IMR-90 (cell line): ENCODE measurements around the gene ZNF277. TPM values are rescaled to one million over a fixed set of nuclear protein-coding genes. Genes with fewer than 3 reads are reported as not detected.

ENCODE experiments used
- ATAC-seq: fragments of 200-7000 bp; cut with Tn5 transposase; 2 replicates; pipeline ENCODE4 v1.9.1; 2020; ENCODE audit warnings: low read depth, mild to moderate bottlenecking, moderate library complexity
- BruUV-seq: library from RNA; stranded (reverse); fragments of 400-500 nt; replicated peaks from 2 replicates; lab custom pipeline; 2021; lab: Mats Ljungman, UMichigan
- CTCF ChIA-PET: fragments of 300-600 bp; formaldehyde crosslinking; extraction: SDS; loops from one replicate; lab custom pipeline; 2021; ENCODE audit warnings: antibody characterized with exemption; lab: Yijun Ruan, JAX
- POLR2A ChIA-PET: fragments of 300-600 bp; sonication (Branson Sonifier 250); formaldehyde crosslinking; loops from one replicate; lab custom pipeline; 2022; ENCODE audit warnings: antibody characterized with exemption; ENCODE audit not compliant: unreplicated experiment; lab: Charles Lee
- DNase-seq: peaks from one replicate; pipeline ENCODE4 v3.0.0; 2013
- H2AFZ ChIP-seq: replicated peaks from 2 replicates; pipeline ENCODE3; 2013; ENCODE audit warnings: low read length, mild to moderate bottlenecking; ENCODE audit not compliant: poor library complexity
- H2AK5ac ChIP-seq: 2 replicates; pipeline ENCODE4 v1.6.1; 2013; ENCODE audit warnings: low read depth, low read length, inconsistent platforms
- H2AK9ac ChIP-seq: replicated peaks from 2 replicates; pipeline ENCODE3; 2013; ENCODE audit warnings: mild to moderate bottlenecking, low read depth, low read length, moderate library complexity; ENCODE audit not compliant: poor library complexity
- H2BK120ac ChIP-seq: 2 replicates; pipeline ENCODE4 v1.6.1; 2013; ENCODE audit warnings: low read depth, low read length, inconsistent platforms
- H2BK15ac ChIP-seq: 3 replicates; pipeline ENCODE4 v1.6.1; 2013; ENCODE audit warnings: low read depth, low read length, inconsistent platforms
- H2BK20ac ChIP-seq: 2 replicates; pipeline ENCODE4 v1.6.1; 2013; ENCODE audit warnings: low read depth, mild to moderate bottlenecking, inconsistent platforms, low read length, moderate library complexity
- H2BK5ac ChIP-seq: 2 replicates; pipeline ENCODE4 v1.6.1; 2013; ENCODE audit warnings: mild to moderate bottlenecking, low read depth, low read length, inconsistent platforms; ENCODE audit not compliant: poor library complexity, severe bottlenecking
- H3K14ac ChIP-seq: replicated peaks from 2 replicates; pipeline ENCODE4 v1.6.1; 2013; ENCODE audit warnings: low read depth, low read length, inconsistent platforms
- H3K18ac ChIP-seq: 2 replicates; pipeline ENCODE4 v1.6.1; 2013; ENCODE audit warnings: low read depth, low read length, control low read depth
- H3K23ac ChIP-seq: 2 replicates; pipeline ENCODE4 v1.6.1; 2013; ENCODE audit warnings: low read depth, low read length, inconsistent platforms
- H3K27ac ChIP-seq: 2 replicates; pipeline ENCODE4 v1.5.1; 2013; ENCODE audit warnings: mild to moderate bottlenecking, control low read depth, low read length; ENCODE audit not compliant: insufficient read depth
- H3K27me3 ChIP-seq: 2 replicates; pipeline ENCODE4 v1.6.1; 2013; ENCODE audit warnings: low read length; ENCODE audit not compliant: control insufficient read depth, insufficient read depth
- H3K36me3 ChIP-seq: 2 replicates; pipeline ENCODE4 v1.6.1; 2013; ENCODE audit warnings: low read length, mixed read lengths; ENCODE audit not compliant: control insufficient read depth, insufficient read depth
- H3K4ac ChIP-seq: 2 replicates; pipeline ENCODE4 v1.6.1; 2013; ENCODE audit warnings: low read depth, low read length, inconsistent platforms
- H3K4me1 ChIP-seq: 2 replicates; pipeline ENCODE4 v1.6.1; 2013; ENCODE audit warnings: low read length, mixed read lengths; ENCODE audit not compliant: control insufficient read depth, insufficient read depth
- H3K4me2 ChIP-seq: 2 replicates; pipeline ENCODE4 v1.6.1; 2013; ENCODE audit warnings: low read depth, mild to moderate bottlenecking, control low read depth, low read length, moderate library complexity
- H3K4me3 ChIP-seq: 2 replicates; pipeline ENCODE4 v1.5.1; 2013; ENCODE audit warnings: low read depth, mild to moderate bottlenecking, control low read depth, low read length, moderate library complexity; ENCODE audit not compliant: insufficient read depth
- H3K56ac ChIP-seq: 2 replicates; pipeline ENCODE4 v1.6.1; 2013; ENCODE audit warnings: low read length, inconsistent platforms; ENCODE audit not compliant: insufficient read depth; ENCODE audit errors: extremely low read depth
- H3K79me1 ChIP-seq, 2 experiments: 2 replicates each; pipeline ENCODE4 v1.6.1; 2013; ENCODE audit warnings: low read length in 2 of 2, inconsistent platforms in 1 of 2, low read depth in 1 of 2
- H3K9ac ChIP-seq: 2 replicates; pipeline ENCODE4 v1.6.1; 2013; ENCODE audit warnings: low read depth, low read length, control low read depth
- H3K9me1 ChIP-seq: 2 replicates; pipeline ENCODE4 v1.6.1; 2013; ENCODE audit warnings: low read length, inconsistent platforms; ENCODE audit not compliant: insufficient read depth
- H3K9me3 ChIP-seq: 2 replicates; pipeline ENCODE4 v1.6.1; 2013; ENCODE audit warnings: low read length; ENCODE audit not compliant: control insufficient read depth, insufficient read depth
- H4K20me1 ChIP-seq: 2 replicates; pipeline ENCODE4 v1.6.1; 2013; ENCODE audit warnings: low read length, inconsistent platforms; ENCODE audit not compliant: insufficient read depth
- H4K5ac ChIP-seq: 2 replicates; pipeline ENCODE4 v1.6.1; 2013; ENCODE audit warnings: mild to moderate bottlenecking, low read depth, low read length, control low read depth
- H4K8ac ChIP-seq, 2 experiments: 2 replicates each; pipeline ENCODE4 v1.6.1; 2013; ENCODE audit warnings: low read depth in 2 of 2, low read length in 2 of 2, control low read depth in 1 of 2, inconsistent platforms in 1 of 2
- H4K91ac ChIP-seq: 2 replicates; pipeline ENCODE4 v1.6.1; 2013; ENCODE audit warnings: low read depth, low read length, inconsistent platforms; ENCODE audit not compliant: insufficient read depth
- BHLHE40 ChIP-seq: fragments of 150-350 bp; IDR thresholded peaks from 2 replicates; pipeline ENCODE4 v1.6.1; 2016; ENCODE audit warnings: mild to moderate bottlenecking, low read depth, low read length
- CEBPB ChIP-seq: IDR thresholded peaks from 2 replicates; pipeline ENCODE4 v1.6.1; 2012; ENCODE audit warnings: low read depth, low read length, improper control_type of control experiment
- CHD1 ChIP-seq: IDR thresholded peaks from 2 replicates; pipeline ENCODE4 v1.6.1; 2012; ENCODE audit warnings: low read depth, low read length, improper control_type of control experiment
- CTCF ChIP-seq: conservative IDR thresholded peaks from 2 replicates; pipeline ENCODE4 v1.5.1; 2012; ENCODE audit warnings: mild to moderate bottlenecking, low read depth, low read length, improper control_type of control experiment
- ELK1 ChIP-seq: fragments of 150-350 bp; IDR thresholded peaks from 2 replicates; pipeline ENCODE4 v1.6.1; 2016; ENCODE audit warnings: low read depth, mild to moderate bottlenecking, low read length, moderate library complexity, borderline replicate concordance
- FOS ChIP-seq: fragments of 150-350 bp; IDR thresholded peaks from 2 replicates; pipeline ENCODE4 v1.6.1; 2016; ENCODE audit warnings: low read depth, low read length
- MAFK ChIP-seq: IDR thresholded peaks from 2 replicates; pipeline ENCODE4 v1.6.1; 2012; ENCODE audit warnings: low read depth, low read length, improper control_type of control experiment
- MAZ ChIP-seq: IDR thresholded peaks from 2 replicates; pipeline ENCODE4 v1.6.1; 2012; ENCODE audit warnings: low read depth, mild to moderate bottlenecking, low read length, improper control_type of control experiment, moderate library complexity, borderline replicate concordance
- MXI1 ChIP-seq: IDR thresholded peaks from 2 replicates; pipeline ENCODE4 v1.6.1; 2012; ENCODE audit warnings: low read depth, mild to moderate bottlenecking, low read length, moderate library complexity, borderline replicate concordance
- NFE2L2 ChIP-seq: fragments of 150-350 bp; IDR thresholded peaks from 2 replicates; pipeline ENCODE4 v1.6.1; 2016; ENCODE audit warnings: low read depth, mild to moderate bottlenecking, low read length
- POLR2A ChIP-seq: IDR thresholded peaks from 2 replicates; pipeline ENCODE4 v1.6.1; 2012; ENCODE audit warnings: mild to moderate bottlenecking, low read depth, low read length
- RAD21 ChIP-seq: IDR thresholded peaks from 2 replicates; pipeline ENCODE4 v1.6.1; 2012; ENCODE audit warnings: low read length, improper control_type of control experiment
- RCOR1 ChIP-seq: IDR thresholded peaks from 2 replicates; pipeline ENCODE4 v1.6.1; 2012; ENCODE audit warnings: mild to moderate bottlenecking, low read length, improper control_type of control experiment; ENCODE audit not compliant: insufficient replicate concordance
- RFX5 ChIP-seq: IDR thresholded peaks from 2 replicates; pipeline ENCODE4 v1.8.0; 2012; ENCODE audit warnings: low read depth, mild to moderate bottlenecking, low read length, moderate library complexity
- SMC3 ChIP-seq: fragments of 150-350 bp; IDR thresholded peaks from 2 replicates; pipeline ENCODE4 v1.6.1; 2016; ENCODE audit warnings: low read depth, mild to moderate bottlenecking, antibody characterized with exemption, low read length, moderate library complexity
- USF2 ChIP-seq: fragments of 150-350 bp; IDR thresholded peaks from 2 replicates; pipeline ENCODE4 v1.6.1; 2017; ENCODE audit warnings: mild to moderate bottlenecking, antibody characterized with exemption, low read length, low read depth
- WGBS, 2 experiments: methylation state at CpG; one replicate each; pipeline versions ENCODE4 v1.1.5 to v1.1.7; 2013; ENCODE audit warnings: missing lambda C conversion rate in 2 of 2; ENCODE audit not compliant: insufficient read length in 1 of 2; ENCODE audit errors: extremely low coverage in 2 of 2; 5-methylcytosine and 5-hydroxymethylcytosine counted together
- dilution Hi-C: fragments of 300-500 bp; cut with HindIII; formaldehyde crosslinking; loops from one replicate; pipeline ENCODE4 v1.14.3; 2018; ENCODE audit warnings: low sequenced_read_pairs; ENCODE audit not compliant: unreplicated experiment
- in situ Hi-C: fragments of 300-500 bp; cut with MboI; formaldehyde crosslinking; loops from 3 replicates; pipeline ENCODE4 v1.14.3; 2019; ENCODE audit warnings: low sequenced_read_pairs, inconsistent platforms, mixed read lengths
- intact Hi-C: fragments of 100-400 bp; cut with micrococcal nuclease; formaldehyde crosslinking; loops from 2 replicates; pipeline ENCODE4 v1.10.0; 2022
- polyA plus RNA-seq, 3 experiments: library from polyadenylated mRNA; depleted of rRNA; stranded (reverse); fragments of >200 nt; gene quantifications; 2 replicates each; pipeline ENCODE4 v1.2.3, GENCODE V29; 2012; ENCODE audit warnings: low replicate concordance in 1 of 3
- total RNA-seq: library from RNA; depleted of rRNA; stranded (reverse); fragments of >200 nt; gene quantifications from 2 replicates; pipeline ENCODE4 v1.2.3, GENCODE V29; 2012

Gene ZNF277
- total and polyA plus RNA-seq, 2 of the 4 experiments (the other 2 are of a cell fraction), result 7.3 to 21.3 TPM

GRCh38 chr7:112223310-112223709, 16.8 kb downstream of the ZNF277 start:
- Histone ChIP-seq H3K56ac (no peak overlapping the region), H3K9ac (no peak overlapping the region), H3K79me1 (peaks cover 23 to 46% of the 10 kb centered on the region in 2 experiments), H4K5ac (no peak overlapping the region), H4K20me1 (no peaks in the 10 kb centered on the region; the same call in 1 of the 2 replicates), H3K27ac (no peak overlapping the region), H3K27me3 (no peaks in the 10 kb centered on the region), H2BK5ac (no peak overlapping the region), H2BK20ac (no peak overlapping the region), H2AK5ac (no peak overlapping the region), H3K4me2 (no peak overlapping the region), H4K91ac (no peak overlapping the region), H3K4me1 (no peaks in the 10 kb centered on the region), H2BK15ac (no peak overlapping the region), H3K9me1 (no peaks in the 10 kb centered on the region; the same call in 1 of the 2 replicates), H3K9me3 (no peaks in the 10 kb centered on the region), H3K14ac (no peak overlapping the region), H4K8ac (no peak overlapping the region), H3K23ac (no peak overlapping the region), H2AK9ac (no peak overlapping the region), H3K18ac (no peak overlapping the region), H3K4ac (no peak overlapping the region), H3K4me3 (no peak overlapping the region), H2BK120ac (no peak overlapping the region), H3K36me3 (no peaks in the 10 kb centered on the region), H2AFZ (no peak overlapping the region)
- WGBS, 2 experiments, result no CpG with 5 or more reads among the region's 3 CpGs
- ATAC-seq (no peak), DNase-seq (no peak)
- no TSS peak for BruUV-seq
- ChIA-PET CTCF (no interaction called here), POLR2A (no interaction called here)
- dilution Hi-C loops, result no loop called here
- intact Hi-C loops, result no loop called here
- TF ChIP-seq CHD1 (no peak), CTCF (no peak), USF2 (no peak), RCOR1 (no peak), ELK1 (no peak), BHLHE40 (no peak), CEBPB (no peak), MAZ (no peak), SMC3 (no peak), MAFK (no peak), RFX5 (no peak), NFE2L2 (no peak), MXI1 (no peak), FOS (no peak), RAD21 (no peak), POLR2A (no peak)
- in situ Hi-C loops, result loop anchor here (25.0 kb wide), 1 partner anchor 461 kb away; no protein-coding TSS in a partner anchor
